ENCODE results near the gene CENPN.

GRCh38 chr16:81060576-81061306 is 53.7 kb downstream of the CENPN start:
- no peak for TF ChIP-seq CTCF (IDR thresholded peaks at IDR 0.05)
- TF ChIP-seq POLR2A (IDR thresholded peaks at IDR 0.05): no peak
